SK-N-SH (cell line): ENCODE results near the gene PTPA.

ENCODE experiments used
- EZH2phosphoT487 ChIP-seq: fragments of 200-600 bp; sonication (generic); IDR thresholded peaks from 2 replicates; pipeline ENCODE4 v1.6.1; 2017; ENCODE audit warnings: low read depth, mixed run types, mild to moderate bottlenecking, antibody characterized with exemption, moderate library complexity, borderline replicate concordance
- POLR2AphosphoS5 ChIP-seq: IDR thresholded peaks from 2 replicates; pipeline ENCODE4 v1.6.1; 2012; ENCODE audit warnings: low read depth, low read length
- TF ChIP-seq, protein P1 (sequence below): fragments of 200-600 bp; sonication (generic); IDR thresholded peaks from 2 replicates; pipeline ENCODE4 v1.6.1; 2017; ENCODE audit warnings: antibody characterized with exemption, mild to moderate bottlenecking, moderate library complexity

DNA sequence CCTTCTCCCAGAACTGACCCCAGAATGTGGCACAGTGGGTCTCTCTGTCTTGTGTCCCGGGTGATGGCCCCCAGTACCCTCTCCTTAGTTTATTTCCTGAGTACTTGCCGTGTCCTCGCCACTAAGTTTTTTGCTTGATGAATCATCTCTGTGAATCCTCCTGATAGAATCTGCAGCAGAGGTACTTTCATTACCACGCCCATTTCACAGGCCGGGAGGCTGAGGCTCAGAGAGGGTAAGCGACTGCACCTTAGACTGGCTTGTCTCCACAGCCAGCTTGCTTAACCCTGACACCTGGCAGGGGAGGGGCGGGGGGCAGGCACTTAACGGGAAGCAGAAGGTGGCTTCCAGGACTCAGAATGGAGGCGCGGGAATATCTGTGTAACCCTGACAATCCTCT lies 74.8 kb downstream of the PTPA start:
- TF ChIP-seq, protein P1, sequence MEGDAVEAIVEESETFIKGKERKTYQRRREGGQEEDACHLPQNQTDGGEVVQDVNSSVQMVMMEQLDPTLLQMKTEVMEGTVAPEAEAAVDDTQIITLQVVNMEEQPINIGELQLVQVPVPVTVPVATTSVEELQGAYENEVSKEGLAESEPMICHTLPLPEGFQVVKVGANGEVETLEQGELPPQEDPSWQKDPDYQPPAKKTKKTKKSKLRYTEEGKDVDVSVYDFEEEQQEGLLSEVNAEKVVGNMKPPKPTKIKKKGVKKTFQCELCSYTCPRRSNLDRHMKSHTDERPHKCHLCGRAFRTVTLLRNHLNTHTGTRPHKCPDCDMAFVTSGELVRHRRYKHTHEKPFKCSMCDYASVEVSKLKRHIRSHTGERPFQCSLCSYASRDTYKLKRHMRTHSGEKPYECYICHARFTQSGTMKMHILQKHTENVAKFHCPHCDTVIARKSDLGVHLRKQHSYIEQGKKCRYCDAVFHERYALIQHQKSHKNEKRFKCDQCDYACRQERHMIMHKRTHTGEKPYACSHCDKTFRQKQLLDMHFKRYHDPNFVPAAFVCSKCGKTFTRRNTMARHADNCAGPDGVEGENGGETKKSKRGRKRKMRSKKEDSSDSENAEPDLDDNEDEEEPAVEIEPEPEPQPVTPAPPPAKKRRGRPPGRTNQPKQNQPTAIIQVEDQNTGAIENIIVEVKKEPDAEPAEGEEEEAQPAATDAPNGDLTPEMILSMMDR = no peak
- TF ChIP-seq POLR2AphosphoS5 (no peak), EZH2phosphoT487 (no peak)
